PC-9 (cell line): Measurements from ENCODE around the gene COQ8A. TPM values are rescaled to one million over a fixed set of nuclear protein-coding genes. Genes with fewer than 3 reads are reported as not detected.

Experiments used
- BruUV-seq: library from RNA; stranded (reverse); fragments of 400-500 nt; replicated peaks from 2 replicates; lab custom pipeline; 2021; lab: Mats Ljungman, UMichigan
- CTCF ChIA-PET: fragments of 300-600 bp; sonication (Branson Sonifier 250); formaldehyde crosslinking; loops from one replicate; lab custom pipeline; 2022; ENCODE audit warnings: antibody characterized with exemption; lab: Charles Lee
- POLR2A ChIA-PET: fragments of 300-600 bp; sonication (Branson Sonifier 250); formaldehyde crosslinking; loops from one replicate; lab custom pipeline; 2022; ENCODE audit warnings: antibody characterized with exemption; ENCODE audit not compliant: unreplicated experiment; lab: Charles Lee
- DNase-seq, 2 experiments: peaks; one replicate each; pipeline versions ENCODE4 v3.0.0 to v3.0.0-alpha.2; 2015 to 2022; ENCODE audit warnings: mixed read lengths in 1 of 2
- H2AFZ ChIP-seq: fragments of 200-600 bp; sonication (generic); 2 replicates; pipeline ENCODE4 v1.8.1; 2017; ENCODE audit warnings: antibody characterized with exemption
- H3F3A ChIP-seq: fragments of 200-600 bp; sonication (generic); 2 replicates; pipeline ENCODE4 v1.8.1; 2017; ENCODE audit warnings: antibody characterized with exemption, mild to moderate bottlenecking, low read depth; ENCODE audit not compliant: insufficient read depth
- H3K27ac ChIP-seq: fragments of 200-600 bp; sonication (generic); 2 replicates; pipeline ENCODE4 v1.6.1; 2016; ENCODE audit warnings: mixed run types
- H3K27me3 ChIP-seq: fragments of 200-600 bp; sonication (generic); 2 replicates; pipeline ENCODE4 v1.6.1; 2016; ENCODE audit warnings: low read depth, mixed run types; ENCODE audit not compliant: insufficient read depth
- H3K36me3 ChIP-seq: fragments of 200-600 bp; sonication (generic); 2 replicates; pipeline ENCODE4 v1.6.1; 2016; ENCODE audit warnings: low read depth, mixed run types
- H3K4me1 ChIP-seq: fragments of 200-600 bp; sonication (generic); replicated peaks from 2 replicates; pipeline ENCODE4 v1.6.1; 2016; ENCODE audit warnings: mixed run types; ENCODE audit not compliant: insufficient read depth
- H3K4me2 ChIP-seq: fragments of 200-600 bp; sonication (generic); 2 replicates; pipeline ENCODE4 v1.6.1; 2017; ENCODE audit warnings: mixed run types
- H3K4me3 ChIP-seq: fragments of 200-600 bp; sonication (generic); 2 replicates; pipeline ENCODE4 v1.6.1; 2016; ENCODE audit warnings: mixed run types
- H3K79me2 ChIP-seq: fragments of 200-600 bp; sonication (generic); 2 replicates; pipeline ENCODE4 v1.6.1; 2017; ENCODE audit warnings: low read depth, mixed run types
- H3K9me2 ChIP-seq: fragments of 200-600 bp; sonication (generic); 2 replicates; pipeline ENCODE4 v1.8.1; 2017; ENCODE audit warnings: mild to moderate bottlenecking; ENCODE audit not compliant: insufficient read depth
- H3K9me3 ChIP-seq: fragments of 200-600 bp; sonication (generic); 2 replicates; pipeline ENCODE4 v1.8.1; 2016; ENCODE audit warnings: low read depth; ENCODE audit not compliant: insufficient read depth
- H4K20me1 ChIP-seq: fragments of 200-600 bp; sonication (generic); 2 replicates; pipeline ENCODE4 v1.8.1; 2017; ENCODE audit not compliant: insufficient read depth
- EZH2 ChIP-seq: fragments of 200-600 bp; sonication (generic); IDR thresholded peaks from 2 replicates; pipeline ENCODE4 v1.8.0; 2017; ENCODE audit warnings: antibody characterized with exemption, low read depth
- intact Hi-C: fragments of 100-400 bp; cut with micrococcal nuclease; formaldehyde crosslinking; loops from one replicate; pipeline ENCODE4 v1.10.0; 2022; ENCODE audit not compliant: unreplicated experiment
- total RNA-seq: library from RNA; stranded (reverse); gene quantifications from 2 replicates; pipeline ENCODE4 v1.2.3, GENCODE V29; 2021
- TF ChIP-seq, protein P1 (sequence below): fragments of 200-600 bp; sonication (generic); conservative IDR thresholded peaks from 2 replicates; pipeline ENCODE4 v1.6.1; 2017; ENCODE audit warnings: mixed run types, antibody characterized with exemption, mild to moderate bottlenecking, moderate library complexity

COQ8A gene
- total RNA-seq, 1 experiment from 2014 or later, result 32.9 TPM

- Histone ChIP-seq H3K79me2 (peaks cover 42% of the 10 kb centered on the region), H3K9me2 (no peaks in the 10 kb centered on the region), H3K9me3 (no peaks in the 10 kb centered on the region), H3F3A (no peaks in the 10 kb centered on the region), H3K4me3 (no peak overlapping the region), H3K27ac (no peak overlapping the region), H2AFZ (no peak overlapping the region), H4K20me1 (peaks cover 12% of the 10 kb centered on the region), H3K4me2 (no peak overlapping the region), H3K27me3 (no peaks in the 10 kb centered on the region), H3K4me1 (0 out of 2 replicates have a peak, but pooled peaks cover 10% of the 10 kb centered on the region), H3K36me3 (no peaks in the 10 kb centered on the region)
- DNase-seq, result no peak
- no TSS peak for BruUV-seq
- intact Hi-C loops, result no loop called here
- POLR2A ChIA-PET, result no interaction called here
- TF ChIP-seq EZH2, result no peak
- TF ChIP-seq, protein P1, sequence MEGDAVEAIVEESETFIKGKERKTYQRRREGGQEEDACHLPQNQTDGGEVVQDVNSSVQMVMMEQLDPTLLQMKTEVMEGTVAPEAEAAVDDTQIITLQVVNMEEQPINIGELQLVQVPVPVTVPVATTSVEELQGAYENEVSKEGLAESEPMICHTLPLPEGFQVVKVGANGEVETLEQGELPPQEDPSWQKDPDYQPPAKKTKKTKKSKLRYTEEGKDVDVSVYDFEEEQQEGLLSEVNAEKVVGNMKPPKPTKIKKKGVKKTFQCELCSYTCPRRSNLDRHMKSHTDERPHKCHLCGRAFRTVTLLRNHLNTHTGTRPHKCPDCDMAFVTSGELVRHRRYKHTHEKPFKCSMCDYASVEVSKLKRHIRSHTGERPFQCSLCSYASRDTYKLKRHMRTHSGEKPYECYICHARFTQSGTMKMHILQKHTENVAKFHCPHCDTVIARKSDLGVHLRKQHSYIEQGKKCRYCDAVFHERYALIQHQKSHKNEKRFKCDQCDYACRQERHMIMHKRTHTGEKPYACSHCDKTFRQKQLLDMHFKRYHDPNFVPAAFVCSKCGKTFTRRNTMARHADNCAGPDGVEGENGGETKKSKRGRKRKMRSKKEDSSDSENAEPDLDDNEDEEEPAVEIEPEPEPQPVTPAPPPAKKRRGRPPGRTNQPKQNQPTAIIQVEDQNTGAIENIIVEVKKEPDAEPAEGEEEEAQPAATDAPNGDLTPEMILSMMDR, result no peak
- CTCF ChIA-PET, result no interaction called here
Observed at GRCh38 chr1:226950316-226950715, 10.2 kb downstream of the COQ8A start.

GRCh38 chr1:226950871-226951270 is 10.8 kb downstream of the COQ8A start:
- no TSS peak for BruUV-seq
- Histone ChIP-seq H3K4me3 (no peak overlapping the region), H2AFZ (no peak overlapping the region), H3K4me1 (0 out of 2 replicates have a peak, but pooled peaks cover 10% of the 10 kb centered on the region), H3K27ac (no peak overlapping the region), H3K27me3 (no peaks in the 10 kb centered on the region), H3F3A (no peaks in the 10 kb centered on the region), H3K9me2 (no peaks in the 10 kb centered on the region), H4K20me1 (peaks cover 12% of the 10 kb centered on the region), H3K9me3 (no peaks in the 10 kb centered on the region), H3K79me2 (peaks cover 41% of the 10 kb centered on the region), H3K36me3 (no peaks in the 10 kb centered on the region), H3K4me2 (no peak overlapping the region)
- TF ChIP-seq, protein P1, result no peak
- no peak for TF ChIP-seq EZH2
- no peak for DNase-seq
- intact Hi-C loops, result no loop called here
- ChIA-PET CTCF (no interaction called here), POLR2A (no interaction called here)

DNA sequence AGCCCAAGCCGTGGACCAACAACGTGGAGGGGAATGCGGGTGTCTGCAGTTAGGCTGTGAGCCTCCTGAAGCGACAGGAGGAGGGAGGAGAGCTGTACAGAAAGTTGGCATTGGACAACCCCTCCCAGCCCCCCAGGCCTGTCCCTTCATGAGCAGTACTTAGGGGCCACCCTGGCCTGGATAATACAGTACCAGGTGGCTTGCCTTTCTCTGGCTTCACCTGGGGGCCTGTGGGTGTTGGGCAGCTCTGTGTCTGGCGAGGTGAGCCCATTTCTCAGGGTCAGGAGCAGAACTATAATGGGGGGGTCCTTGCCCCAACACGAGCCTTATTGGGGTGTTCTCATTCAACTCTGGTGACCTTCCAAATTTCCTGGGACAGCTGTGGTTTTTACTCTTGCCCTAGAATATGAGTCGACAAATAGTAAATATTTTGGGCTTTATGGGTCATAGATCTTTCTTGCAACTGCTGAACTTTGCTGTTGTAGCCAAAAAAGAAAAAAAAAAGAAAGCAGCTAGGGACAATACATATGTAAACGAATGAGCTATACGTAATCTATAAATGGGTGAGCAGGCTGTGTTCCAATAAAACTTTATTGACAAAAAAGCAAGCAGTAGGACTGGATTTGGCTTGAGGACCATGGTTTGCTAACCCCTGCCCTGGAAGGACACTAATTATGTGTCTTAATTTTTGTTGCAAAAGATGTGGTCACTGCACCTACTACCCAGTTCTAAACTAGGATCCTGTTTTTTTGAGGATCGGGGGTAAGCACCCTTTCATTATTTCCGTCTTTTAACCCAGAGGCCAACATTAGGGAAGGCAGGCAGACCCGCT is 11.4 kb downstream of the COQ8A start:
- peaks cover 36% of the 10 kb centered on the region for H3K79me2 ChIP-seq

More for the DNA sequence above, 11.4 kb downstream of the COQ8A start:
- H4K20me1 ChIP-seq, result peaks cover 12% of the 10 kb centered on the region
- ChIA-PET CTCF (no interaction called here), POLR2A (no interaction called here)
- no peak overlapping the region for H3K4me2 ChIP-seq
- no peak overlapping the region for H2AFZ ChIP-seq
- no peaks in the 10 kb centered on the region for H3K9me3 ChIP-seq
- DNase-seq, result no peak
- no peak overlapping the region for H3K4me3 ChIP-seq
- no peaks in the 10 kb centered on the region for H3F3A ChIP-seq
- TF ChIP-seq, protein P1, result no peak
- no peak for TF ChIP-seq EZH2
- H3K36me3 ChIP-seq, result no peaks in the 10 kb centered on the region
- no TSS peak for BruUV-seq
- H3K9me2 ChIP-seq, result no peaks in the 10 kb centered on the region
- 0 out of 2 replicates have a peak, but pooled peaks cover 10% of the 10 kb centered on the region for H3K4me1 ChIP-seq
- H3K27ac ChIP-seq, result no peak overlapping the region
- H3K27me3 ChIP-seq, result no peaks in the 10 kb centered on the region
- intact Hi-C loops, result no loop called here
